OCI-LY3 (cell line): Measurements from ENCODE around the gene EHD1.

Source experiments
- H2AFZ ChIP-seq: fragments of 200-600, 300-600 bp; shearing (Covaris generic); 2 replicates; pipeline ENCODE4 v1.6.0; 2014; ENCODE audit warnings: antibody characterized with exemption, low read depth, low read length
- H3K27ac ChIP-seq: fragments of 200-600, 300-600 bp; sonication (generic); 2 replicates; pipeline ENCODE4 v1.5.1; 2014; ENCODE audit warnings: mild to moderate bottlenecking, low read length, moderate library complexity, mixed read lengths
- H3K27me3 ChIP-seq: fragments of 200-600, 300-600 bp; sonication (generic); 2 replicates; pipeline ENCODE4 v1.6.1; 2014; ENCODE audit warnings: low read depth, low read length, mixed read lengths
- H3K36me3 ChIP-seq: fragments of 200-600, 300-600 bp; sonication (generic); replicated peaks from 2 replicates; pipeline ENCODE3; 2014; ENCODE audit warnings: low read depth, low read length, mixed read lengths
- H3K4me1 ChIP-seq: fragments of 300-600, 200-600 bp; sonication (generic); 2 replicates; pipeline ENCODE4 v1.6.1; 2014; ENCODE audit warnings: low read length, mixed read lengths
- H3K4me2 ChIP-seq: fragments of 200-600, 300-600 bp; sonication (generic); 2 replicates; pipeline ENCODE4 v1.6.1; 2014; ENCODE audit warnings: low read length, mixed read lengths
- H3K4me3 ChIP-seq: fragments of 300-600, 200-600 bp; sonication (generic); 2 replicates; pipeline ENCODE4 v1.5.1; 2014; ENCODE audit warnings: antibody characterized with exemption, mild to moderate bottlenecking, low read length, moderate library complexity
- H3K79me2 ChIP-seq: fragments of 300-600, 200-600 bp; shearing (Covaris generic); 2 replicates; pipeline ENCODE4 v1.6.1; 2014; ENCODE audit warnings: mild to moderate bottlenecking, low read length, mixed read lengths
- H3K9ac ChIP-seq: fragments of 300-600, 200-600 bp; shearing (Covaris generic); 2 replicates; pipeline ENCODE4 v1.6.0; 2014; ENCODE audit warnings: mild to moderate bottlenecking, low read length, moderate library complexity
- H3K9me3 ChIP-seq: fragments of 200-600, 300-600 bp; shearing (Covaris generic); 2 replicates; pipeline ENCODE4 v1.6.1; 2014; ENCODE audit warnings: low read length, mixed read lengths; ENCODE audit not compliant: insufficient read depth
- H4K20me1 ChIP-seq: fragments of 200-600, 300-600 bp; sonication (generic); 2 replicates; pipeline ENCODE4 v1.6.1; 2016; ENCODE audit warnings: low read length, mixed read lengths; ENCODE audit not compliant: insufficient read depth
- CTCF ChIP-seq: fragments of 200-600, 300-600 bp; sonication (generic); IDR thresholded peaks from 2 replicates; pipeline ENCODE4 v1.5.1; 2014; ENCODE audit warnings: antibody characterized with exemption, low read length, low read depth
- EZH2phosphoT487 ChIP-seq: fragments of 200-600 bp; shearing (Covaris generic); IDR thresholded peaks from 2 replicates; pipeline ENCODE4 v1.6.1; 2018; ENCODE audit warnings: antibody characterized with exemption, mixed run types, low read depth

The EHD1 gene

GRCh38 chr11:64892411-64892831, 14.0 kb upstream of the EHD1 start:
- no peak overlapping the region for H2AFZ ChIP-seq
- H3K4me3 ChIP-seq: no peak overlapping the region
- H3K36me3 ChIP-seq: peaks cover 4% of the 10 kb centered on the region
- H3K79me2 ChIP-seq: no peaks in the 10 kb centered on the region
- no peak overlapping the region for H3K9ac ChIP-seq
- no peak overlapping the region for H3K4me2 ChIP-seq
- H4K20me1 ChIP-seq: no peaks in the 10 kb centered on the region
- peaks cover 52% of the 10 kb centered on the region for H3K4me1 ChIP-seq
- H3K9me3 ChIP-seq: no peaks in the 10 kb centered on the region
- TF ChIP-seq EZH2phosphoT487 (no peak), CTCF (no peak)
- no peak overlapping the region for H3K27ac ChIP-seq
- H3K27me3 ChIP-seq: no peaks in the 10 kb centered on the region

- no peak overlapping the region for H2AFZ ChIP-seq
- no peaks in the 10 kb centered on the region for H3K9me3 ChIP-seq
- TF ChIP-seq CTCF: no peak
- TF ChIP-seq EZH2phosphoT487: no peak
- H4K20me1 ChIP-seq: no peaks in the 10 kb centered on the region
- H3K79me2 ChIP-seq: no peaks in the 10 kb centered on the region
- no peaks in the 10 kb centered on the region for H3K27me3 ChIP-seq
- no peak overlapping the region for H3K9ac ChIP-seq
- H3K4me3 ChIP-seq: no peak overlapping the region
- H3K27ac ChIP-seq: no peak overlapping the region
- peaks cover 4% of the 10 kb centered on the region for H3K36me3 ChIP-seq
- no peak overlapping the region for H3K4me2 ChIP-seq
- peaks cover 57% of the 10 kb centered on the region for H3K4me1 ChIP-seq
Observed at GRCh38 chr11:64891880-64892279, 13.5 kb upstream of the EHD1 start.

GRCh38 chr11:64891215-64891848, 12.9 kb upstream of the EHD1 start:
- Histone ChIP-seq H4K20me1 (no peaks in the 10 kb centered on the region), H3K4me2 (no peak overlapping the region), H3K4me3 (no peak overlapping the region), H3K9me3 (no peaks in the 10 kb centered on the region), H3K27me3 (no peaks in the 10 kb centered on the region), H3K27ac (no peak overlapping the region), H3K4me1 (peaks cover 58% of the 10 kb centered on the region), H3K9ac (no peak overlapping the region), H3K79me2 (no peaks in the 10 kb centered on the region), H2AFZ (no peak overlapping the region), H3K36me3 (peaks cover 4% of the 10 kb centered on the region)
- TF ChIP-seq CTCF: no peak
- no peak for TF ChIP-seq EZH2phosphoT487

DNA sequence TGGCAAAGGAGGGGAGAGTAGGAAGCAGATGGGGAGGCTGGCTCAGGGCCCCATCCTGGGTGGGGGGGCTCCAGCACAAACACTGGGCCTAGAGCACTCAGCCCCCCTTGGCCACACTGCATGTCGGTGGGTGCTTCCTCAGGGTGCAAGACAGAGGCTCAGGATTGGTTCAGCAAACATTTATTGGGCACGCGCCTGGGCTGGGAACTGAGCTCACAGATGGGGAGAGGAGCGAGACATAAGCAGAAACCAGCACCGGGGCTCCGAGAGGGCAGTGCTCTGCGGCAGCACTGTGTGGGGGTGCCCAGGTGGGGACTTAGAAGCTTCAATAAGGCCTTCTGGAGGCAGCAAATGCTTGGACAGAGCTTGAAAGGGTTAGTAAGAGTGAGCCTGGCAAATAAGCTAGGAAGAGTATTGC, 12.1 kb upstream of the EHD1 start:
- no peak for TF ChIP-seq CTCF
- TF ChIP-seq EZH2phosphoT487: no peak
- Histone ChIP-seq H3K9ac (no peak overlapping the region), H3K27me3 (no peaks in the 10 kb centered on the region), H3K36me3 (no peaks in the 10 kb centered on the region), H3K4me2 (no peak overlapping the region), H3K4me1 (peaks cover 60% of the 10 kb centered on the region), H2AFZ (no peak overlapping the region), H3K4me3 (no peak overlapping the region), H4K20me1 (no peaks in the 10 kb centered on the region), H3K27ac (no peak overlapping the region), H3K79me2 (no peaks in the 10 kb centered on the region), H3K9me3 (no peaks in the 10 kb centered on the region)
